ENCODE results near the gene BRD3OS.

The BRD3OS gene

DNA sequence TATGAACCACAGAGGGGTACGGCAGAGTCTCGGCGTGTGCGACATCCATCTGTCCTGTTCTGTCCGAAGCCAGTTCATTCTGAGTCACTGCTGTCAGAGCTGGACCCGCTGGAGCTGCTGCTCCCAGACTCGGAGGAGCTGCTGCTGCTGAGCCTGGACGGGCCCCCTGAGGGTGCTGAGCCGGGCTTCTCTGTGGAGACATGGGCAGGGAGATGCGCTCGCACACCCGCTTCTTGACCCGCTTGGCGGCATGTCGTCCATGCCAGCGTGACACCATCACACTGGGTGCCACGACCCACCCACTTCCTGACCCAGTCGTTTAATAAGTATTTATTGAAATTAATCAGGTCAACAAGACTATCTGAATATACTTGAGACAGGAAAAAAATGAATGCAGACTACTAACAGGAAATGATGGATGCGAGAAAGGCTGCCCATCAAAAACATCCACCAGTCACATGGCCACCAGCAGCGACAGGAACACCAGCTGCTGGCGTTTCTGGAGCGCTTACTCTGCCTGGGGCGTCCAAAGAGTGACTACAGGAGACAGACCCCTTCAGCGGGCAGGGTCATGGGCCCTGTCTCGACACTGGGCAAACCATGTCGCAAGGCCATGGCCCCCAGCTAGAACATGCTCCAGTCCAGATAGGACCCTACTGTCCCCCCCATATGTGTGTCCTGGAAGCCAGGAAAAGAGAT is 8.4 kb downstream of the BRD3OS start:
- no peak for DNase-seq (ENCODE audit: low read depth, low spot score)

DNA sequence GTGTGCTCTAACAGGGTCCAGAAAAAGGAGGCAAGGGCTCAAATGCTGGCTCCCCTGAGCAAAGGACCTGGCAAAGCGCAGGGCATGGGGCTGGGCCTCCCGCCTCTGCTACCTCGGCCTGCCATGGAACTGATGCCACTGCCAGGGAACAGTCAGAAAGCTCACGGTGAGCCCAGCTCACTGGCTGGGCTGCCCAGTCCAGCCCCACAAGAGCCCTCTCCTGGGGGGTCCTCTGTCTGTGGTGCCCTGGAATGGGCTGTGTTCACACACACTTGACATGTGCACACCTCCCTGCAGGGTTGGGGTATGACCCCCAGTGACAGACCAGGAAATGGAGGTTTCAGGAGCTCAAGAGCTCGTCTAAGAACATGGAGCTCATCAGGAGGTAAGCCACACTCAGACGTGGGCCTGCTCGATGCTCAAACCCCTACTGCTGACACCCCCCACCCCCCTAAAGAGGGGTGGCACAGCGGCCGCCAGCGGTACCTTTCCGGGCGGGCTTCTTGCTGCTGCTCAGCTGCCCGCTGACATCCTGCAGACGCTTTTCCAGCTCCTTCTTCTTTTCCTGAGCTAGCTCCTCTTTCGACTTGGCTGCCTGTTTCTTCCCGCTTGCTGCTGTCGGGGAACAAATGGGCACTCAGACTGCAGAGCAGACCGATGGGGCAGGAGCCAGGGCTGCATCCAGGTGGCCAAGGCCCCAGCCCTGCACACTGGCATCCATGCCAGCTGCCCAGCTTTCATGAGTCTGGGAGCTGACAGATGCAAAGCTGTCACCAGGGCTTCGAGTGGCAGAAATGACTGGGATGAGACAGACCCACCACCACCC is 9.1 kb downstream of the BRD3OS start:
- no peak for DNase-seq (ENCODE audit: low read depth, low spot score)

DNA sequence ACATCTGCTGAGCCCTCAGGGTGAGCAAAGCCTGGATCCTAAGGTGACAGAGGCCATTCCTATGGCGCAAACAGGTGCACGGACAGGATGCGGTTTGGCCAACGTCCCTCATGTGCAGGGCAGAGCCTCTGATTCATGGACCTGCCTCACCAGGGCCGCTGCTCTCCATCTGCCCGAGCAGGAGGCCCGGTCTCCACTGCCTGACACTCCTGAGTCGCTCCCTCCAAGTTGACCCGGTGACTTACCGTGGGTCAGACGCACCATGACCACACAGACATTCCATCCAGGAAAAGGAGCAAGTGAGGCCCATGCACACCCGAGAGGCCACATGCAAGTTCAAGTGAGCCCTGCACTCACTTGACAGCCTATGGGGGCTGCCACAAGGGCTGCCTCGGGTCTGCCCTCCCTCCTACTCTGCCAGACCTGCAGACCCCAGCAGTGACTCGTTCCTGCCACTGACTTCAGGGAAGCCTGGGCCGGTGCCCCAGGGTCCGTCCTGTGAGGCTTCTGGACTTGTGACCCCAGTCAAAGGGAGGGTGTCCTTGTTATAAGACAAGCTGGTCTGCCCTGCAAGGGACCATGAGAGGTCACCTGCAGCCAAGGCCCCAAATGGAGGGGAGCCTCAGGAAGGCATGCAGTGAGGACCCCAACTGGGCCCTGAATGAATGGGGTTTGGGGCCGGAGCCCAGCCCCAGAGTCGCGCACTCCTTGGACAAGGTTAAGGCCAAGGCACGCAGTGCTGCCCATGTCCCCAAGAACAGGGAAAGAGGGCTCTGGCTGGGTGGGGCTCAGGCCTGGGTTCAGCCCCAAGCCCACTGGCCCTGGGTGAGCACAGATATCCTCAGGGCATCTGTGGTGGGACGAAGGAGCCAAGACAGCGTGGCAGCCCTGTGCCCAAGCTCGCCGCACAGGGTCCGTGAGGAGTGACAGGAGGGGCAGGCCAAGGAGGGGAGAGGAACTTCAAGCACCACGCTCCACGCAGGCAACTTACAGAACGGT is 10.1 kb downstream of the BRD3OS start:
- DNase-seq (ENCODE audit: low read depth, low spot score), result no peak

DNA sequence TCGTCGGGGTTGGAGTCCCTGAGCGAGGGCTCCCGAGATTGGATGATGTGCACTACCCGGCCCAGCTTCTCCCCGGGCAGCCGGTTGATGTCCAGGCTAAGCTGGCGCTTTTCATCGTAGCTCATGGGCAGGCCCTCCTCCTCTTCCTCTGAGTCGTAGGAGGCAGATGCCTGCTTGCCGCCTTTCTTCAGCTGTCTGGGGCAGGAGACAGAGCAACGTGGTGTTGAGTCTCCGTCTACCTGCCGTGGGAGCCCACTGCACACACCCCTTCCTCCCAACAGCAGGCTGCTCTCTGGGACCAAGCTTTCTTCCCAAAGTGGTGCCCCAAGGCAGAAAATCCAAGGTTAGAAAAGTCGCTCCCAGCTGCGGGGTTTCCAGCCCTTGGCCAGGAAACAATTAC is 10.8 kb downstream of the BRD3OS start:
- no peak for DNase-seq (ENCODE audit: low read depth, low spot score)

DNA sequence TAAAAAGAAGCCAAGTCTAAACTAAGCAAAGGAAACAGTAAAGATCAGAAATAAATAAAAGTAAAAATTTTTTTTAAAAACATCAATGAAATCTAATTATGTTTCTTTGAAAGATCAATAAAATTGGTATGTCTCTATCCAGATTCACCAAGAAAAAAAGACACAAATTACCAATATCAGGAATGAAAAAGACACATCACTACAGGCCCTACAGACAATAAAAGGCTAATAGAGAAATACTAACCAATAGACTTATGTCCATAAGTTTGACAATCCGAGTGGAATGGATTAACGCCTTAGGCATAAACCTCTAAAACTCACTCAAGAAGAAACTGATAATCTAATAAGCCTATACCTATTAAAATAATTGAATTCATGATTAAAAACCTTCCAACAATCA is 12.4 kb downstream of the BRD3OS start:
- DNase-seq (ENCODE audit: low read depth, low spot score), result no peak

DNA sequence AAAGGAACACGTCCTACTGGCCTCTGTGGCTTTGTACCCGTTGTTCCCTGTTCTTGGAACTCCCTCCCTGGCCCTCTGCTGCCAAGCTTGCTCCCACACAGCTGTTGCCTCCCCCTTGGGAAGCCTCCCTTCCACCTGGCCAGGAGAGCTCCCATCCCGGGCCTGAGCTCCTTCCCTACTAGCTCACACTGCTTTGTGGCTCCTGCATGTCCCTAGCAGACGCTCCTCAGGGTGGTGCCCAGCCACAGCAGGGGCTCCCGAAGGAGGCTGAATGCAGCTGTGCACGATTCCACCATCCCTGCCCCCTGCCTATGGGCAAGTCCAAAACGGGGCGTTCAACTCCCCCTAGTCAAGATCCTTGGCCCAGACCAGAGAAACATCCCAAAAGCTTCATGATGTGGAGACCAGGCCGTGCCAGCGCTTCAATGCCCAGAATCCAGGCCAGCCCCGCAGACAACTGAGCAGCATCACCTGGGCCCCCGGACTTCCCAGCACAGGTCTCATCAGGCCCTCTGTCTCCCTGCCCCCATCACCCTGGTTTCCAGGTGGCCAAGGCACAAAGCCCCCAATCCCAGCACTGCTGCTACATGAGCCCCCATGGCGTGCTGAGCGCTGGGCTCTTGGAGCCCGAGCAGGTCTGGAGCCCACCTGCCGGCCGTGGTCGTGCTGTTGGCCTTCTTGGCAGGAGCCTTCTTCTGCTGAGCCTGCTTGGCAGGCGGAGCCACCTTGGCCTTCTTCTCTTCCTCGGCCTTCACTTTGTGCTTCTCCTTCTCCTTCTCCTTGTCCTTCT is 14.3 kb downstream of the BRD3OS start:
- no peak for DNase-seq (ENCODE audit: low read depth, low spot score)

DNA sequence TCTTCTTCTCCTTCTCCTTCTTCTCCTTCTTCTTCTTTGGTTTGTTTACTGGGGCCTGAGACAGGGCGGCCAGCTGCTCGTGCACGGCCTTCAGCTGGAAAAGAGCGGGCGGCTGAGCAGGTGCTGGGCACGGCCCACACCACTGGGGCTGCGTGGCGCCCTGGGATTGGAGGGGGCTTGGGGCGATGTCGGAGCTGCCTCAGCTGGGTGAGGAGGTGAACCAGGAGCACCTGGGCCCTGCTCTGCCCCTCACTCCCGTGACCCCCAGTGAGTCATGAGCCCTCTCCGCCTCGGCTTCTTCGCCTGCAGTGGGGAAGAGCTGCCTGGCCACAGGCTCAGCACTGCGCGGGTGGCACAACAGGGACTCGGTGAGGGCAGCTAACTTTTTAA is 14.9 kb downstream of the BRD3OS start:
- no peak for DNase-seq (ENCODE audit: low read depth, low spot score)

DNA sequence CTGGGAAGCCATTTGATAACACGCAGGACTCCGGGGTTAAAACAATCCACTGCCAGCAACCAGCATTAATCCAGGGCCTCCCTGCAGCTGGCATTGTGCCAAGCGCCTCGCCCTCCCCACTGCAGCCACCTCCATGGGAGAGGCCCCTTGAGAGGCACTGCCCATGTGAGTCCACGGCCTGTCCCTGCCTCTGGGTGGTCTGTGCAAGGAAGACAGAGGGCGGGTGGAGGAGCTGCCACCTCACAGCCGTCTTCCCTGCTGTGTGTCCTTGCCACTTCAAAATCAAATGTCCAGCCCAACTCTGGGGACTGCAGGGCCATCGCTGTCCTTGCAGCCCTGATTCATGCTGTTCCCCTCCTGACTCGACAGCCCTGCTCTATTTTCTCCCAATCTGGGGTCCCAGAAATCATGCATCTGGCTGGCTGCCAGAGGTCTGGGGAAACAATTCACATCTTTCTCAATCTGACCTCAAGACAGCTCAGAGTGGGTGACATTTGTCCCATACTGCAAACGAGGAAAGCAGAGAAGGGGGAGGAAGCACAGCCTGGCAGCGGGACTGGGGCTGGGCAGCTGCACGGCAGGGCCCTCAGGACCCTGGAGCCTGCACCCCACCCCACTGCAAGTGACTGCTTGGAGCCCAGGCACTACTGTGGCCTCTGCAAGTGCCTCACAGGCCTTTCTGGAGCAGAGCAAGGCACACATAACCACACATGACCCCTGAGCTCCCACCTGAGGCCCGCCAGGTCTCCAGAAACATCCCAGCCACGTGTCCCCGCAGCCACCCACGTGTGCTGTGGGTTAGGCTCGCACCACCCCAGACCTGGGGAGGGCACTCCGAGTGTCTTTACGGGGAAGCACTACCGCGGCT is 15.7 kb downstream of the BRD3OS start:
- DNase-seq (ENCODE audit: low read depth, low spot score), result peak; percentile 16

DNA sequence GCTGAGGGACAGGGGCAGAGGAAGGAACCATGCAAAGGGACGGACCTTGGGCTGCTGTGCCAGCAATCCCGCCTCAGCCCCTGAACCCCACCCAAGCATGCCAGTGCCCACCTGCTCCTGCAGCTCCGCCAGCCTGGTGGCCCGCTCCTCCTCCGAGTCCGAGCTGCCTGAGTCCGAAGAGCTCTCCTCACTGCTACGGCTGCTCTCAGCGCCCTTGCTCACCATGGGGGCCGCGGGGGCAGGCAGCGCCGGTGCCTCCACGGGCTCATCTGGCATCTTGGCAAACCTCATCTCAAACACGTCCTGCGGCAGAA is 16.3 kb downstream of the BRD3OS start:
- DNase-seq (ENCODE audit: low read depth, low spot score), result no peak

DNA sequence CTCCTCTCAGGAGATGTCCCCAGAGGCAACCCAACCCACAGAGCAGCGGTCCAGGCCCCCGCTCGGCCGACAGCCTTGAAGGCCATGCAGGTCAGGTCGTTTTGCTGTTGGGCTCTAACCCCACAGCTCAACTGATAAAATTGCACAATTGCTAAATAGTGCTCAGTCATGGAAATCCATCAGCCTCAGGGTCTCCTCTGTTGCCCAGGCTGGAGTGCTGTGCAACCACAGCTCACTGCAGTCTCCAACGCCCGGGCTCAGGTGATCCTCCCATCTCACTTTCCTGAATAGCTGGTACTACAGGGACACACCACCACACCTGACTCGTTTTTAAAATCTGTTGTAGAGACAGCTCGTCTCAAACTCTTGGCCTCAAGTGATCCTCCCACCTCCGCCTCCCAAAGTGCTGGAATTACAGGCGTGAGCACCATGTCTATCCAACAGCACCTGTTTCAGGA is 18.3 kb downstream of the BRD3OS start:
- DNase-seq (ENCODE audit: low read depth, low spot score), result no peak

DNA sequence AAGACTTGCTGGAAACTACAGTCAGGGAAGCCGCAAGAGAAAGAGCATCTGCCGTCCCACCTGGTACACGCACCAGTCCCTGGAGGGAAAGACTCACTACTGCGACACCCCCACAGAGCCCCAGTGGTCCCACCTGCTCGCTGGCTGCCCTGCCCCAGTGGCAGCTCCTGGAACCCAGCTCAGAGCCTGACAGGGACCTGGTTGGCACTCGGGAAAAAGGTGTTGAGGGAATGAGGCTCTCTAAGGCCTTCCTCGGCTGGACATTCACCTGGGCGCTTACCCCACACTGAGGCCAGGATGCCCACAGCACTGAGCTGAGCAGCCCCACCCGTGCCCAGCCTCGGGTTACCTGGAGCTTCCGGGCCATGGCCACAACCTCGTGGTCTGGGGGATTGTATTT is 19.7 kb downstream of the BRD3OS start:
- no peak for DNase-seq (ENCODE audit: low read depth, low spot score)

DNA sequence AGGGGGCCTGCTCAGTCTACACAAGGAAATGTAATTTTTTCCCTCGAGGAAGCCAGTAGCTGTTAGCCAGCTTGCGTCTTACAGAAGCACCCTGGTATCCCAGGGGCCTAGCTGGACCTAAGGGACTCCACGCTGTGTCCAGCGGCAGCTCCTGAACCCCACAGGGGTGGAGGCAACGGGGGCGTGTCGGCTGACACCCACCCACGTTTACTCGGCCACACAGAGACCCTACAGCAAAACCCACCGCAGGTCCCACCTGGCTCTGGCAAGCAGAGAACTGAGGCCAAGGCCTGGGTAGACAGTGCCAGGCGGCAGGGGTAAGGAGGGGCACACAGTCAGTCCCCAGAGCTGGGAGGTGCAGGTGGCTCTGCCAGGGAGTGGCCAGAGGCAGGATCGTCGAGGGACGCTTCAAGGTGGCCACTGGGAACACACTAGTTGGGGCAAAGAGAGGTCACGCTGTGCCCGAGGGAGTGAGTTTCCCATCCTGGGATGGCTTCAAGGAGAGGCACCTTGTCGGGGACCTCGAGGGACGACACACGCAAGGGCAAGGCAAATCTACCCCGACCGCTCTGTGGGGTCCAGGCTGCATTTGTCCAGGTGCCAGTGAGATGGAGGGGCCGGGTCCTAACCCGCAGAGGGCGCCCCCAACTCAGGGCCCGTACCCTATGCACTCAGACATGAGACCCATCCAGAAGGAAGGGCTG is 20.7 kb downstream of the BRD3OS start:
- DNase-seq (ENCODE audit: low read depth, low spot score), result no peak

DNA sequence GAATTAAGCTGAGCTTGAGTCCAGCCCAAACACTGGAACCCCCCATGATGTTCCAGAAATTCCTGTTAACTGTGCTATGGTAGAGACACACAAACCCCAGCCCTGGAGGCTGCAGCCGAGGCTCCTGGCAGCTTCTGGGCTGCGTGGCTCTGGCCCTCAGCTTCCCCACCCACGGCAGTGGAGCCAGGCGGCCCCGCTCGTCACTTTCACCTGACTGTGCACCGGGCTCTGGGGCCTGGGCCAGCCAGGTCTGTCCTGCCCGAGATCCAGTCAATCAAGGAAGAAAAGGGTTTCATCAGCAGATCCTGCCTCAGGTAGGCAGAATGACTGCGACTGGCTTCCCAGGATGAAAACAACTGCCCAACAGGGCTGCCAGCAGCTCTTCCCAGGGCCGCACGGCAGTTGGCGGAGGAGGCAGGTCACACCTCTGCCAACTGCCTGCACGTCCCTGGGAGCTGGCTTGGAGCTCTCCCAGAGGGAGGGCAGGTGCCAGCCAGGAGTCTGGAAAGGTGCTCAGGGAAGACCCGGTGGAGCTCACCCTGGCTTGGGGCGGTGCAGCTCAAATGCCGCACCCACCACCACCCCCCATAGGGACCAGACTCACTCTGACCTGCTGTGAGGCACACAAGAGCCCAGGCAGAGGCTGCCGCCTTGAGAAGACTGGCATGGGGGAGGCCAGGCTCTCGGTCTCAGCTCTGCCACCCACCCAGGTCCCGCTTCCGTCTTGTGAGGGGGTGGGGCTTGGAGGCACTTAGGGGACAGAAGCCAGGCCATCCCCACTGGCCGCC is 21.8 kb downstream of the BRD3OS start:
- DNase-seq (ENCODE audit: low read depth, low spot score), result no peak

DNA sequence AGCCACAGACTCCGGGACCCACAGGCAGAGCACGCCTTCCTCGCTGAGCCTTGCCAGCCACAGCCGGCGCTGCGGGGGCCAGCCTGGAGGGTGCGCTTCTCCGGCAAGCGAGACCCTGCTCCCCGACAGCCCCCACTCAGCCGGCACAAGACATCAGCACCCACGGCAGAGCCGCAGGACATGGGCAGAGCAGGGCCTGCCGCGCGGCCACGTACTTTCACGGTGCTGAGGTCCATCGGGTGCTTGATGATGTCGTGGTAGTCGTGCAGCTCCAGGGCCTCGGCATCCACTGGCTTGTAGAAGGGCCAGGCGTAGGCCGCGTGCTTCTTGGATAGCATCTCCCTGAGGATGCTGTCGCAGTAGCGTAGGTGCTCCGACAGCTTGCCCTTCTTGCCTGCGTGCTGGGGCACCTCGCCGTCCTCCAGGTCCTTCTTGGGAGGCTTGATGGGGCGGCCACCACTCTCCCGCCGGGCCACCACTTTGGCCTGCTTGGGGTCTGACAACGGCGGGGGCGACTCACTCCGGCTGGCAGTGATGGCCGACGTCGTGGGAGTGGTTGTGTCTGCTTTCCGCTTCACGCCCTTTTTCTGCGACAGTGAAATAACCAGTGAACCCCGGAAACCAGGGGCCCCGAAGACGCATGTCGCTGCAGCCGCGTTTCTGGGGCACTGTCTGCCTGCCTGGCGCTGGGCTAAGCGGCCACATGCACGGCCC is 22.7 kb downstream of the BRD3OS start:
- DNase-seq (ENCODE audit: low read depth, low spot score), result no peak

DNA sequence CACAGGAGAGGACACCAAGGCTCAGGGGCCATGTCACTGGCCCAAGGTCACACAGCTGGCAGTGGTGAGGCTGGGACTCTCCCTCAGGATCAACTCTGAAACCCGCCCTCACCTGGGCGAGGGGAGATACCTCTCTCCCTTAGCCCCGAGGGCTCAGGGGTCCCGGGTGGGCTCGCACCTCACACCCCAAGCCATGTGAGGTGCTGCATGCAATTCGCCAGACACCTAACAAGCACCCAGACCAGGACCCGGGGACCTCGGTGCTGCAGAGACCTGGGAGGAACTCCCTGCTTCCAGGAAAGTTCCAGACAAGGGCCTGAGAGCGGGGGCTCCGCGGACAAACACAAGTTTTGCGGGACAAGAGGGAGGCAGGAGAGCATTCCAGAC is 23.3 kb downstream of the BRD3OS start:
- DNase-seq (ENCODE audit: low read depth, low spot score), result no peak

DNA sequence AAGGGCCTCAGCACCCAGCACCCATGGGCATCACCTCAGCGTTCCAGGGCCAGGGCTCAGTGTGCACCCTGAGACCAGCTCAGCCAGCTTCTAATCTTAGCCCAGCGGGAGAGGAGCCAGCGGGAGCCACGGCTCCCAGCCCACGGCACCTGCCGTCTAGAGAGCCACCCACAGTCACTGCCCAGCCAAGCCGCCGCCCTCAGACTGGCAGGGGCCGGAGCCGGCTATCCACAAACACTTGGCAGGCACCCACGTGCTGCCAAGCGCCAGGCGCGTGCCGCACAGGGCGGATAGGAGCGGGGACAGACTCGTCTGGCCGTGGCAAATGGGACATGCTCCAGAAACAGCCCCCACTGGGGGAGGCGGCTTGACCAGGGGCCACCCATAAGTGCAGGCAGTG is 24.0 kb downstream of the BRD3OS start:
- peak; percentile 30 for DNase-seq (ENCODE audit: low read depth, low spot score)

DNA sequence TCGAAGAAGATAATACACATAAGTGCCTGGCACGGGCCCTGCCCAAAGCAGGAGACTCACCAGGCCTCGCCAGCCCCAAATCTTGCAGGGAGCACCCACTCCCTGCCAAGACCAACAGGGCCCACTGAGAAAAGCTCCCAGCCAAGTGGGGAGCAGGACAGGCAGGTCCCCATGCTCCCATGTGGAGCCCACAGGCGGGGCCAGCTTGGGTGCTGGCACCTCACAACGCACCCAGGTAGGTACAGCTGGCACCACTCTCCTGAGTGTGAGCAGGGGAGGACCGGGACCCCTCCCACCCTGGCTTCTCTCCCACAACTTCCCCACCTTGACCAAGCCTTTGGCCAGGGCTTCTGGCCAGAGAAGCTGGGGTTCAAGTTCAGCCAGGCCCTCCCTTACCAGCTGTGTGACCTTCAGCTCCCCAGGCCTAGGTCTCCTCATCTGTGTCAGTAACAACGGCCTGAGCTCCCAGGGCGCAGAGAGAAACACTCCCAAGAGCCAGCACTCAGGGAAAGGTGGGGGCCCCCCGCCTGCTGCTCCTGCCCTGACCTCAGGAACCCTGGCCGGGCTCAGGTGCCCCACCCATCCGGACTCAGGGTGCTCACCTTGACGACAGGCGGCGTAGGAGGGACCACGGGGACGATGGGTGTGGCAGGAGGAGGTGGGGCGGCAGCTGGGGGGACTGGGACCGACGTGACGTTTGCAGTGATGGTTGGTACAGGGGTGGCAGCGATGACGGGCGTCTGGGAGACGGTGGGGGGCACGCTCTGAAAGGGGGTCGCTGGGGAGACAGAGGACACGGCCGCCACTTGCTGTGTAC is 24.7 kb downstream of the BRD3OS start:
- no peak for DNase-seq (ENCODE audit: low read depth, low spot score)
